Endothelial cell of umbilical vein (primary cell): ENCODE measurements around the gene HERC6. TPM values are rescaled to one million over a fixed set of nuclear protein-coding genes. Genes with fewer than 3 reads are reported as not detected.
"Not testable (repeated sequence)": the region's sequence is repeated elsewhere in the genome, so short reads cannot be mapped to it uniquely, and the experiment has no call there.

ENCODE experiments used
- BruUV-seq: library from RNA; stranded (reverse); fragments of 400-500 nt; replicated peaks from 2 replicates; lab custom pipeline; 2021; lab: Mats Ljungman, UMichigan
- CTCF ChIA-PET: fragments of 300-600, 350-600 bp; sonication (Branson Sonifier 250); formaldehyde crosslinking; loops from one replicate; lab custom pipeline; 2021; ENCODE audit warnings: antibody characterized with exemption, inconsistent platforms; lab: Charles Lee
- POLR2A ChIA-PET: fragments of 300-600, 350-600 bp; sonication (Branson Sonifier 250); formaldehyde crosslinking; loops from one replicate; lab custom pipeline; 2021; ENCODE audit warnings: antibody characterized with exemption, inconsistent platforms; lab: Charles Lee
- DNase-seq: peaks from one replicate; pipeline ENCODE4 v3.0.0-alpha.2; 2011; ENCODE audit warnings: low read depth, low spot score
- FAIRE-seq: peaks from 2 replicates; lab custom pipeline; 2011; peaks lifted over from hg19 to GRCh38; lab: Jason Lieb, UNC
- H2AFZ ChIP-seq: 2 replicates; pipeline ENCODE4 v1.6.0; 2012; ENCODE audit warnings: low read depth, low read length, control low read depth, inconsistent platforms
- H3K27ac ChIP-seq: 2 replicates; pipeline ENCODE4 v1.5.1; 2011; ENCODE audit warnings: low read depth, mild to moderate bottlenecking, control low read depth, low read length, moderate library complexity; ENCODE audit not compliant: insufficient read depth
- H3K27me3 ChIP-seq, 2 experiments: 2 replicates each; pipeline versions ENCODE4 v1.6.0 to v1.6.1; 2011; ENCODE audit warnings: low read length in 2 of 2, mixed read lengths in 1 of 2; ENCODE audit not compliant: control insufficient read depth in 2 of 2, insufficient read depth in 2 of 2
- H3K36me3 ChIP-seq, 2 experiments: 2 replicates in 1 of 2; 3 replicates in 1 of 2; pipeline ENCODE4 v1.5.1; 2011; ENCODE audit warnings: low read length in 2 of 2, mild to moderate bottlenecking in 1 of 2, moderate library complexity in 1 of 2; ENCODE audit not compliant: control insufficient read depth in 2 of 2, insufficient read depth in 2 of 2; ENCODE audit errors: extremely low read depth in 1 of 2
- H3K4me1 ChIP-seq: 3 replicates; pipeline ENCODE4 v1.5.1; 2011; ENCODE audit warnings: mild to moderate bottlenecking, low read length; ENCODE audit not compliant: control insufficient read depth, insufficient read depth; ENCODE audit errors: extremely low read depth
- H3K4me2 ChIP-seq: 2 replicates; pipeline ENCODE4 v1.6.1; 2011; ENCODE audit warnings: low read length, control low read depth, mixed read lengths; ENCODE audit not compliant: insufficient read depth
- H3K4me3 ChIP-seq, 3 experiments: fragments of 200-600 bp in 1 of 3; sonication (generic), shearing (Covaris generic) in 1 of 3; replicated peaks in 1 of 3; 2 replicates each; pipeline ENCODE4 v1.5.1; 2011 to 2016; ENCODE audit warnings: control low read depth in 3 of 3, low read length in 3 of 3, mild to moderate bottlenecking in 2 of 3, inconsistent platforms in 1 of 3, low read depth in 1 of 3, moderate library complexity in 1 of 3; ENCODE audit not compliant: insufficient read depth in 1 of 3
- H3K79me2 ChIP-seq: 2 replicates; pipeline ENCODE4 v1.6.0; 2012; ENCODE audit warnings: low read length, inconsistent platforms; ENCODE audit not compliant: control insufficient read depth, insufficient read depth
- H3K9ac ChIP-seq: replicated peaks from 2 replicates; pipeline ENCODE3; 2011; ENCODE audit warnings: low read length, control low read depth; ENCODE audit not compliant: insufficient read depth; ENCODE audit errors: extremely low read depth
- H3K9me1 ChIP-seq: replicated peaks from 3 replicates; pipeline ENCODE4 v1.6.0; 2011; ENCODE audit warnings: mild to moderate bottlenecking, low read length; ENCODE audit not compliant: control insufficient read depth, insufficient read depth; ENCODE audit errors: extremely low read depth
- H3K9me3 ChIP-seq: replicated peaks from 2 replicates; pipeline ENCODE4 v1.5.1; 2012; ENCODE audit warnings: low read length, inconsistent platforms; ENCODE audit not compliant: control insufficient read depth, insufficient read depth
- H4K20me1 ChIP-seq: replicated peaks from 2 replicates; pipeline ENCODE3; 2011; ENCODE audit warnings: mild to moderate bottlenecking, low read length; ENCODE audit not compliant: control insufficient read depth, insufficient read depth; ENCODE audit errors: extremely low read depth
- CTCF ChIP-seq, 2 donors: IDR thresholded peaks; 1 replicate in 1 of 2; 2 replicates in 1 of 2; pipeline ENCODE4 v1.5.1; 2011; ENCODE audit warnings: low read length in 2 of 2, mild to moderate bottlenecking in 2 of 2, moderate library complexity in 2 of 2, control low read depth in 1 of 2, inconsistent platforms in 1 of 2, low read depth in 1 of 2; ENCODE audit not compliant: insufficient read depth in 1 of 2; ENCODE audit errors: extremely low read depth in 1 of 2
- EZH2 ChIP-seq: IDR thresholded peaks from 2 replicates; pipeline ENCODE4 v1.6.1; 2012; ENCODE audit warnings: borderline replicate concordance, low read depth, mild to moderate bottlenecking, moderate library complexity, low read length, inconsistent platforms; ENCODE audit not compliant: severe bottlenecking
- FOS ChIP-seq: IDR thresholded peaks from 2 replicates; pipeline ENCODE4 v1.6.1; 2011; ENCODE audit warnings: mild to moderate bottlenecking, low read length, moderate library complexity, borderline replicate concordance; ENCODE audit not compliant: insufficient read depth
- GATA2 ChIP-seq: IDR thresholded peaks from 2 replicates; pipeline ENCODE4 v1.7.0; 2011; ENCODE audit warnings: low read depth, mild to moderate bottlenecking, moderate library complexity, mixed read lengths, low read length; ENCODE audit not compliant: insufficient read length, insufficient read depth
- JUN ChIP-seq: IDR thresholded peaks from 2 replicates; pipeline ENCODE4 v1.6.1; 2011; ENCODE audit warnings: borderline replicate concordance, low read depth; ENCODE audit not compliant: insufficient read length, insufficient read depth
- MAX ChIP-seq: IDR thresholded peaks from 2 replicates; pipeline ENCODE4 v1.6.1; 2011; ENCODE audit not compliant: insufficient read depth, insufficient read length
- MYC ChIP-seq: IDR thresholded peaks from one replicate; pipeline ENCODE4 v1.6.1; 2011; ENCODE audit warnings: mild to moderate bottlenecking, low read depth, low read length
- POLR2A ChIP-seq: IDR thresholded peaks from 2 replicates; pipeline ENCODE4 v1.6.1; 2012; ENCODE audit warnings: low read depth, mild to moderate bottlenecking, control low read depth, low read length
- POLR2AphosphoS5 ChIP-seq: IDR thresholded peaks from 2 replicates; pipeline ENCODE4 v1.6.1; 2012; ENCODE audit warnings: low read depth, mild to moderate bottlenecking, control low read depth, low read length, moderate library complexity; ENCODE audit not compliant: insufficient read depth
- dilution Hi-C: fragments of 300-500 bp; cut with MboI; formaldehyde crosslinking; loops from one replicate; pipeline ENCODE4 v1.15.0; 2019; ENCODE audit warnings: low sequenced_read_pairs; ENCODE audit not compliant: extremely low pct_ligation_motif_present
- intact Hi-C: fragments of 100-400 bp; cut with micrococcal nuclease; formaldehyde crosslinking; loops from one replicate; pipeline ENCODE4 v1.10.0; 2022
- polyA plus RNA-seq, 4 experiments: library from polyadenylated mRNA; depleted of rRNA in 3 of 4; stranded (reverse) in 3 of 4; unstranded in 1 of 4; fragments of >200 nt; gene quantifications; 2 replicates each; pipeline versions ENCODE4 v1.2.1 to v1.2.3, GENCODE V29; 2011 to 2012; ENCODE audit warnings: missing spikeins in 1 of 4
- total RNA-seq: library from RNA; stranded (reverse); gene quantifications from 2 replicates; pipeline ENCODE4 v1.2.3, GENCODE V29; 2021

Gene HERC6
- total and polyA plus RNA-seq, 2 donors (not counting 3 experiments of a cell fraction or from before 2014, with no cell fraction given): 2.1 to 5.0 TPM

- intact Hi-C loops: no loop called here
- Histone ChIP-seq H3K4me1 (no peaks in the 10 kb centered on the region), H3K4me3 (no peak overlapping the region), H3K27me3 (no peaks in the 10 kb centered on the region), H3K79me2 (no peaks in the 10 kb centered on the region), H3K4me2 (no peak overlapping the region), H3K9me1 (no peaks in the 10 kb centered on the region), H4K20me1 (no peaks in the 10 kb centered on the region), H3K27ac (no peak overlapping the region), H3K9me3 (no peaks in the 10 kb centered on the region), H2AFZ (no peak overlapping the region), H3K36me3 (no peaks in the 10 kb centered on the region), H3K9ac (no peak overlapping the region)
- no TSS peak for BruUV-seq
- DNase-seq (no peak), FAIRE-seq (no peak)
- TF ChIP-seq POLR2A (no peak), EZH2 (no peak), FOS (no peak), JUN (no peak), GATA2 (no peak), POLR2AphosphoS5 (no peak), MYC (no peak), MAX (no peak), CTCF (IDR thresholded peaks at IDR 0.05; ENCODE audit: extremely low read depth in 1 of 2, insufficient read depth in 1 of 2, low read depth in 1 of 2, low read length in 2 of 2) (no peak)
- ChIA-PET CTCF (no interaction called here), POLR2A (no interaction called here)
- dilution Hi-C loops: no loop called here
Observed at GRCh38 chr4:88360791-88361190, 17.9 kb upstream of the HERC6 start.

GRCh38 chr4:88361217-88361773, 17.4 kb upstream of the HERC6 start:
- DNase-seq, H3K27me3 ChIP-seq, H2AFZ ChIP-seq, H3K9me3 ChIP-seq, FAIRE-seq, H3K4me3 ChIP-seq, BruUV-seq, H3K79me2 ChIP-seq, H3K36me3 ChIP-seq, dilution Hi-C loops, H3K27ac ChIP-seq, intact Hi-C loops, POLR2A ChIA-PET, CTCF ChIA-PET, H3K4me1 ChIP-seq, H3K9me1 ChIP-seq, H3K9ac ChIP-seq, H3K4me2 ChIP-seq, H4K20me1 ChIP-seq: not testable (repeated sequence)
